Activated CD4-positive, alpha-beta T cell treated with anti-CD3 and anti-CD28 coated beads for 36 hours (primary cell): ENCODE data around the gene HCFC1R1. TPM values are rescaled to one million over a fixed set of nuclear protein-coding genes. Genes with fewer than 3 reads are reported as not detected.
"Not testable (repeated sequence)": the region's sequence is repeated elsewhere in the genome, so short reads cannot be mapped to it uniquely, and the experiment has no call there.

ENCODE experiments used
- ATAC-seq: fragments of 200-7000 bp; cut with Tn5 transposase; one replicate; pipeline ENCODE4 v1.10.0; 2021; ENCODE audit warnings: mild to moderate bottlenecking, moderate library complexity
- CTCF ChIA-PET: fragments of 350-600 bp; sonication (Branson Sonifier 250); formaldehyde crosslinking; loops from one replicate; lab custom pipeline; 2021; ENCODE audit warnings: antibody characterized with exemption; lab: Charles Lee
- POLR2A ChIA-PET: fragments of 350-600 bp; sonication (Branson Sonifier 250); formaldehyde crosslinking; loops from one replicate; lab custom pipeline; 2021; ENCODE audit warnings: antibody characterized with exemption, inconsistent platforms; lab: Charles Lee
- DNase-seq: peaks from one replicate; pipeline ENCODE4 v3.0.0-alpha.2; 2020
- H3K27ac Mint-ChIP-seq: one replicate; pipeline ENCODE4 v1.8.0; 2021; ENCODE audit warnings: mixed read lengths
- H3K27me3 Mint-ChIP-seq: one replicate; pipeline ENCODE4 v1.8.0; 2021; ENCODE audit warnings: mixed read lengths
- H3K36me3 Mint-ChIP-seq: one replicate; pipeline ENCODE4 v1.8.0; 2021; ENCODE audit warnings: low read depth, mixed read lengths
- H3K4me1 Mint-ChIP-seq: one replicate; pipeline ENCODE4 v1.8.0; 2021; ENCODE audit warnings: mixed read lengths
- H3K4me3 Mint-ChIP-seq: one replicate; pipeline ENCODE4 v1.8.0; 2021; ENCODE audit warnings: mild to moderate bottlenecking, moderate library complexity, mixed read lengths
- H3K9me3 Mint-ChIP-seq: one replicate; pipeline ENCODE4 v1.8.0; 2021; ENCODE audit warnings: low read depth, mixed read lengths
- intact Hi-C, 2 experiments: fragments of 100-400 bp; cut with DNase I in 1 of 2; cut with micrococcal nuclease in 1 of 2; formaldehyde crosslinking; loops; one replicate each; pipeline versions ENCODE4 v1.14.2 to v1.15.1; 2022 to 2024; cut with DNase I, micrococcal nuclease
- total RNA-seq, 2 experiments: library from RNA; stranded (reverse); gene quantifications; one replicate each; pipeline ENCODE4 v1.2.3, GENCODE V29; 2021

HCFC1R1 gene
- total RNA-seq, 2 experiments from 2014 or later: 30.0 to 30.7 TPM

DNA sequence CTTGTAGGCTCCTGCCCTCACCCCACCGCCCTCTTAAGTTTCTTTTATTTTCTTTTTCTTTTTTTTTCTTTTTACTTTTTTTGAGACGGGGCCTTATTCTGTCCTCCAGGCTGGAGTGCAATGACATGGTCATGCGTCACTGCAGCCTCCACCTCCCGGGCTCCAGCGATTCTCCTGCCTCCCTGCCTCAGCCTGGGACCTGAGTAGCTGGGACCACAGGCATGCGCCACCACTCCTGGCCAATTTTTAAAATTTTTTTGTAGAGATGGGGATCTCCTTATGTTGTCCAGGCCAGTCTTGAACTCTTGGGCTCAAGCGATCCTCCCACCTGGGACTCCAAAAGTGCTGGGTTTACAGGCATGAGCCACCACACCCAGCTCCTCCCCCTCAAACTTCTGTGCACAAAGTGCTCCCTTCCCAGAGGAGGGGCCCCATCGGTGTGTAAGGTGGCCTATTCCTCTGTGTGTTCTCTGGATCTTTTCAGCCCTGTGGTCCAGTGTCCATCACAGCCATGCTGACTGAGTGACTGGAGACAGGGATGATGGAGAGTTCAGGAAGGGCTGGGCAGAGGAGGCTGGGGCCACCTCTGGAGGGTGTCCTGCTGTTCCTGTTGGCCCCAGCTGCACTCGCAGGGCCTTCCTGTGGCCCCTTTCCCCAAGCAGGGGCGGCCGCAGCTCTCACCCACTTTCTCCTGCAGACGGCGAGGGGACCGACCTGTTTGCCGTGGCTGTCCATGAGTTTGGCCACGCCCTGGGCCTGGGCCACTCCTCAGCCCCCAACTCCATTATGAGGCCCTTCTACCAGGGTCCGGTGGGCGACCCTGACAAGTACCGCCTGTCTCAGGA lies 32.8 kb upstream of the HCFC1R1 start:
- POLR2A ChIA-PET: interaction anchor here (0.6 kb wide), 2 partner anchors 25 to 52 kb away, joined by 3 read pairs; no protein-coding TSS in a partner anchor
- peak overlapping the region; percentile 84 for H3K4me3 Mint-ChIP-seq
- no peaks in the 10 kb centered on the region for H3K9me3 Mint-ChIP-seq
- ATAC-seq: no peak
- peaks cover 46% of the 10 kb centered on the region for H3K4me1 Mint-ChIP-seq
- no peaks in the 10 kb centered on the region for H3K27me3 Mint-ChIP-seq
- no peak overlapping the region for H3K27ac Mint-ChIP-seq
- CTCF ChIA-PET: interaction anchor here (0.5 to 1.1 kb wide), 4 partner anchors 14 to 266 kb away, joined by 3 to 4 read pairs (median 3); no protein-coding TSS in a partner anchor
- DNase-seq: no peak
- intact Hi-C loops: loop anchor here in 1 of 2 experiments (5.0 kb wide), 1 partner anchor 34 kb away; the partner anchor contains the start of genes HCFC1R1, THOC6 and TNFRSF12A
- peaks cover 13% of the 10 kb centered on the region for H3K36me3 Mint-ChIP-seq

DNA sequence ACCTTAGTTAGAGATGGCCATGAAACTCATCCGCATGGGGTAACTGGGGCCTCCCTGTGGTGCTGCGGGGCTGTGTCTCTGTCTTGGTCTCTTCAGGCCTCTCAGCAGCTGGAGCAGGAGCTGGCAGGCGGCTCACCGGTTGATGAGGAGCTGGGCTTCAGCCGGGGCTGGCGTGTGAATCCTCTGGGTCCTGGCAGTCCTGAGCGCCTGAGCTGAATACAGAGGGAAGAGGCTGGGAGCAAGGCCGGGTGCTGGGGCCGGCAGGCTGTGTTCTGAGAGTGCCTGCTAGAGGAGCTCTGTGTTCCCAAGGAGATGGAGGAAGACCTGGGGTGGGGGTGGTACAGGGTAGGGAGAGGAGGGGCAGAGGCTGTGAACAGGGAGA lies 32.0 kb upstream of the HCFC1R1 start:
- ATAC-seq, H3K4me3 Mint-ChIP-seq, POLR2A ChIA-PET, H3K27me3 Mint-ChIP-seq, DNase-seq, H3K9me3 Mint-ChIP-seq: not testable (repeated sequence)
- peaks cover 50% of the 10 kb centered on the region for H3K4me1 Mint-ChIP-seq
- CTCF ChIA-PET: interaction anchor here (0.9 to 1.1 kb wide), 3 partner anchors 15 to 74 kb away, joined by 3 to 4 read pairs (median 3); no protein-coding TSS in a partner anchor
- H3K27ac Mint-ChIP-seq: peak overlapping the region; percentile 65
- intact Hi-C loops: loop anchor here in 1 of 2 experiments (5.0 kb wide), 1 partner anchor 33 kb away; the partner anchor contains the start of genes HCFC1R1, THOC6 and TNFRSF12A
- peaks cover 13% of the 10 kb centered on the region for H3K36me3 Mint-ChIP-seq

DNA sequence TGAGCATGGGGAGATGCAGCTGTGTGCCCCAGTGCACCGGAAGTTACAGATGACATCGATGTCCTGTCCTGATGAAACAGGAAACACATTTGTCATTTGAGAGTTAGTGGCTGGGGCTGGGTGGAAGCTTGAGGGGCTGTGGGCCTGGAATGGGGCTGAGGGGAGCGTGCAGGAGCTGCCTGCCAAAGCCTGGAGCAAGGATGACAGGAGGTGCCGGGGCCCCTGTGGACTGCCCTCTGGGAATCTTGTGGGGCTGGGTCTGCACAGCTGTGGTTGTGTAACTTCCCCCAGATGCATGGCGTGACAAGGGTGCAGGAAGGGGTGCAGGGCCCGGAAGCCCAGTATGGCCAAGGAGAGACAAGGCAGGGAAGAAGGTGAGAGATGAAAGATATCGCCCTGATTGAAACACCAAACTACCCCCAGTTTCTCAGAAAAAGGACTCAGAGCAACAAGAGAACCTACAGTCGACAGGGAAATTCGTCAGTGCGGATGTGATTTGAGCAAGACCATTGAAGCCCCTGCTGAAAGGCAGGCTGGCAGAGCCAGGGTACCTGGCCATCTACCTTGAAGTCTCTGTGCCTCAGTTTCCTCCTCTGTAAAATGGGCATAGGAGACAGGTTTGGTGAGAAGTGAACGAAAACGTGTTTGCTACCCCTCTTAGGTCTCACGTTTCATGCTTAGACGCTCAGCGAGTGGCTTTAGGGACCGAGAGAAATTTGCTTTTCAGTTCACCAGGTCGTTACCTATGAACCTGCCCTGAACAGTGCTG lies 31.4 kb upstream of the HCFC1R1 start:
- peak overlapping the region; percentile 65 for H3K27ac Mint-ChIP-seq
- no peaks in the 10 kb centered on the region for H3K9me3 Mint-ChIP-seq
- H3K4me3 Mint-ChIP-seq: no peak overlapping the region
- no peaks in the 10 kb centered on the region for H3K27me3 Mint-ChIP-seq
- ChIA-PET POLR2A (interaction anchor here (0.5 kb wide), 1 partner anchor 27 kb away, joined by 3 read pairs; no protein-coding TSS in a partner anchor), CTCF (interaction anchor here (0.7 to 0.9 kb wide), 2 partner anchors 23 to 41 kb away, joined by 3 read pairs; no protein-coding TSS in a partner anchor)
- peaks cover 13% of the 10 kb centered on the region for H3K36me3 Mint-ChIP-seq
- DNase-seq (no peak), ATAC-seq (no peak)
- peaks cover 44% of the 10 kb centered on the region for H3K4me1 Mint-ChIP-seq
- intact Hi-C loops: loop anchor here in 1 of 2 experiments (5.0 kb wide), 1 partner anchor 33 kb away; the partner anchor contains the start of genes HCFC1R1, THOC6 and TNFRSF12A

DNA sequence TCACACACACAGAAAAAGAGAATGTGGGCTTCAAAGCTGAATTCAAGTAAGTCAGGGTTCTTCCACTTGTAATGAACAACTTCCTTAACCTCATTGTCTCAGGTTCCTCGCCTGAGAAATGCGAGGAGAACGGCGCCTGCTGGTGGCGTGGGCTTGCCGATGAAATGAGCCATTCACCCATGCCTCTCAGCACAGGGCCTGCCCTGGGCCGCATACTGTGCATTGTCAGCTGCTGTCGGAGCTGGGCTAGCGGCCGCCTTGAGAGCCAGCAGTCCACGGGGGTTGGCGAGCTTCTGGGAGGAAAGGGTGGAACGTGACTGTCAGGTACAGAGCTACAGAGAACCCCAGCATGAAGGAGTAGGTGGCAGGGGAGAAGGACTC lies 29.6 kb upstream of the HCFC1R1 start:
- peaks cover 12% of the 10 kb centered on the region for H3K36me3 Mint-ChIP-seq
- H3K27ac Mint-ChIP-seq, H3K9me3 Mint-ChIP-seq, POLR2A ChIA-PET, H3K27me3 Mint-ChIP-seq, intact Hi-C loops, DNase-seq, H3K4me3 Mint-ChIP-seq, CTCF ChIA-PET: not testable (repeated sequence)
- ATAC-seq: peak; percentile 1
- H3K4me1 Mint-ChIP-seq: peaks cover 37% of the 10 kb centered on the region

DNA sequence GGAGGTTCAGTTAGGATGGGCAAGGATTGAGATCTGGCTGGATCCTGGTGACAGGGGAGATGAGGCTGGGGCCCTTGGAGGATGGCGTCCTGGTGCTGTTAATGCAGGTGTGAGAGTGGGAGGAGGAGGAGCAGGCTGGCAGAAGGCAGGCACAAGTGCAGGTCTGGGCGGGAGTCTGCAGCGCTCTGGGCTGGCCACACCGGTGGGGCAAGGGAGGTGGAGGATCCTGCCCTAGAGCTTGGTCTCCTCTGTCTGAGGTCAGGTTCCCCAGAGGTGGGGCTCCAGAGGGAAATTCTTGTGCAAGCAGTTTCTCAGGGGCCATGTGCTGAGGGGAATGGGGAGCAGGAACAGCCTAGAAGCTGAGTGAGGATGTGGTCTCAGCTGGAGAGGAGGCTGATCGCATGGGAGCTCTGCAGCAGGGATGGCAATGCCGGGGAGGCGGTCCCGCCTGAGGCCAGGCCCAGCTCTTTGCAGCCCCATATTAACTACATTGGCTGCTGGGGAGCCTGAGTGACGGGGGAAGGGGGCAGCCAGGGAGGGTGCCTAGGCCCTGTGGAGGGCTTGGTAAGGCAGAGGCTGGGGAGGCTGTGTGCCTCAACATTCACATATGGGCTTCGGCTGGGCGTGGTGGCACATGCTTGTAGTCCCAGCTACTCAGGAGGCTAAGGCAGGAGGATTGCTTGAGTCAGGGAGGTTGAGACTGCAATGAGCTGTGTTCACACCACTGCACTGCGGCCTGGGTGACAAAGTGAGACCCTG lies 29.0 kb upstream of the HCFC1R1 start:
- peaks cover 37% of the 10 kb centered on the region for H3K4me1 Mint-ChIP-seq
- peak; percentile 67 for DNase-seq
- intact Hi-C loops, H3K9me3 Mint-ChIP-seq, POLR2A ChIA-PET, H3K27me3 Mint-ChIP-seq, H3K4me3 Mint-ChIP-seq: not testable (repeated sequence)
- CTCF ChIA-PET: interaction anchor here (6.0 kb wide), 1 partner anchor 21 kb away, joined by 61 read pairs; no protein-coding TSS in a partner anchor
- H3K36me3 Mint-ChIP-seq: peaks cover 12% of the 10 kb centered on the region
- peak overlapping the region; percentile 25 for H3K27ac Mint-ChIP-seq
- peak; percentile 79 for ATAC-seq

DNA sequence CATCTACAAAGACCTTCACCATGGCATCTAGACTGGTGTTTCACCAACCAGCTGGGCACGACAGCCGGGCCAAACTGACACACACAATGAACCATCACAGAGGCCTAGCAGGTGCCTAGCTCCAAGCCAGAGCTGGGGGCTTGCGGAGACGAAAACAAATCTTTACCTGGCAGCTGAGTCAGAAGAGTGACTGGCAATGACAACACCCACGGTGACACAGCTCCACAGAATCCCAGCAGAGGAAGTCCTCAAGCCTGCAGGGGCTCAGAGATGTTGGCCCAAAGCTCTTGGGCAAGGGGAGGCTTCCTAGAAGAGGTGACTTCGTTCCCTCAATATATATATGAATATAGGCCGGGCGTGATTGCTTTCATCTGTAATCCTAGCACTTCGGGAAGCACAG lies 27.8 kb upstream of the HCFC1R1 start:
- ATAC-seq (no peak), DNase-seq (no peak)
- H3K27ac Mint-ChIP-seq: no peak overlapping the region
- peaks cover 14% of the 10 kb centered on the region for H3K27me3 Mint-ChIP-seq
- H3K4me3 Mint-ChIP-seq: no peak overlapping the region
- H3K4me1 Mint-ChIP-seq: peaks cover 30% of the 10 kb centered on the region
- intact Hi-C loops: no loop called here
- no peaks in the 10 kb centered on the region for H3K9me3 Mint-ChIP-seq
- H3K36me3 Mint-ChIP-seq: peaks cover 6% of the 10 kb centered on the region
- CTCF ChIA-PET: interaction anchor here (0.6 to 6.0 kb wide), 4 partner anchors 20 to 115 kb away, joined by 3 to 61 read pairs (median 4); no protein-coding TSS in a partner anchor
- POLR2A ChIA-PET: interaction anchor here (1.0 kb wide), 1 partner anchor 21 kb away, joined by 3 read pairs; no protein-coding TSS in a partner anchor

DNA sequence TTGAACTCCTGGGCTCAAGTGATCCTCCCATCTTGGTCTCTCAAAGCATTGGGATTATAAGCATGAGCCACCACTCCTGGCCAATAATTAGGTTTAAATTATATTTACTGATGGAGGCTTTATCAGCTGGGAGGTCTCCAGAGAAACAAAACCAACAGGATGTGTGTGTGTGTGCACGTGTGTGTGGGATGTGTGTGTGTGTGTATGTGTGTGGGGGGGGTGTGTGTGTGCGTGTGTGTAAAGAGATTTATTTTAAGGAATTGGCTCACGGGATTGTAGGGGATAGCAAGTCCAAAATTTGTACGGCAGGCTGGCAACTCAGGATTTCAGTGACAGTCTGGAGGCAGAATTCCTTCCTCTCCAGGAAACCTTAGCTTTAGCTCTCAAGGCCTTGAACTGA lies 27.3 kb upstream of the HCFC1R1 start:
- Mint-ChIP-seq H3K36me3 (peaks cover 6% of the 10 kb centered on the region), H3K9me3 (no peaks in the 10 kb centered on the region), H3K27ac (no peak overlapping the region), H3K27me3 (peaks cover 14% of the 10 kb centered on the region), H3K4me1 (peaks cover 28% of the 10 kb centered on the region), H3K4me3 (no peak overlapping the region)
- POLR2A ChIA-PET: interaction anchor here (1.0 kb wide), 1 partner anchor 21 kb away, joined by 3 read pairs; no protein-coding TSS in a partner anchor
- intact Hi-C loops: no loop called here
- ATAC-seq (no peak), DNase-seq (no peak)
- CTCF ChIA-PET: interaction anchor here (0.6 to 6.0 kb wide), 5 partner anchors 20 to 115 kb away, joined by 3 to 61 read pairs (median 3); no protein-coding TSS in a partner anchor

DNA sequence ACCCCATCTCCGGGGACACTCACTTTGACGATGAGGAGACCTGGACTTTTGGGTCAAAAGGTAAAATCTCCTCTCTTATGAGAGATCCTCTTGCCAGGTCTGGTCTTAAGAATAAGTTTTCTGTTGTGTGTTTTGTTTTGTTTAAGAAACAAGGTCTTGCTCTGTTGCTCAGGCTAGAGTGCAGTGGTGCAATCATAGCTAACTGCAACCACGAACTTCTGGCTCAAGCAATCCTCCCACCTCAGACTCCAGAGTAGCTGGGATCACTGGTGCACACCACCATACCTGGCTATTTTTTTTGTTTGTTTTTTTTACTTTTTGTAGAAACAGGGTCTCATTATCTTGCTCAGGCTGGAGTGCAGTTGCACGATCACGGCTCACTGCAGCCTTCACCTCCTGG lies 26.7 kb upstream of the HCFC1R1 start:
- Mint-ChIP-seq H3K4me1 (peaks cover 26% of the 10 kb centered on the region), H3K27ac (no peak overlapping the region), H3K36me3 (peaks cover 6% of the 10 kb centered on the region), H3K4me3 (no peak overlapping the region), H3K9me3 (no peaks in the 10 kb centered on the region), H3K27me3 (peaks cover 15% of the 10 kb centered on the region)
- POLR2A ChIA-PET: no interaction called here
- intact Hi-C loops: no loop called here
- ATAC-seq (no peak), DNase-seq (no peak)
- CTCF ChIA-PET: interaction anchor here (1.0 to 6.0 kb wide), 3 partner anchors 19 to 116 kb away, joined by 3 to 61 read pairs (median 3); no protein-coding TSS in a partner anchor

DNA sequence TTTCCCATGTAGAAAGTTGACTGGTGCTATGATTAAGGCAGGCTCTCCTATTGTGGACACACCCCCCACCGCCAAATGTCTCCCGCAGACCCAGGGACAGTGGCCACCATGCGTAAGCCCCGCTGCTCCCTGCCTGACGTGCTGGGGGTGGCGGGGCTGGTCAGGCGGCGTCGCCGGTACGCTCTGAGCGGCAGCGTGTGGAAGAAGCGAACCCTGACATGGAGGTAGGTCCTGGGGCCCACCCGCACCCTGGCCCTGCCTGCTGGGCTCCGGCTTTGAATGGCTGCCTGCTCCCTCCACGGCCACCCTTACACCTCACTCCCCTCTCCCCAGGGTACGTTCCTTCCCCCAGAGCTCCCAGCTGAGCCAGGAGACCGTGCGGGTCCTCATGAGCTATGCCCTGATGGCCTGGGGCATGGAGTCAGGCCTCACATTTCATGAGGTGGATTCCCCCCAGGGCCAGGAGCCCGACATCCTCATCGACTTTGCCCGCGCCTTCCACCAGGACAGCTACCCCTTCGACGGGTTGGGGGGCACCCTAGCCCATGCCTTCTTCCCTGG lies 26.3 kb upstream of the HCFC1R1 start:
- Mint-ChIP-seq H3K36me3 (peaks cover 4% of the 10 kb centered on the region), H3K9me3 (no peaks in the 10 kb centered on the region), H3K4me1 (peaks cover 25% of the 10 kb centered on the region), H3K27me3 (peaks cover 19% of the 10 kb centered on the region), H3K27ac (no peak overlapping the region), H3K4me3 (no peak overlapping the region)
- ATAC-seq (no peak), DNase-seq (no peak)
- intact Hi-C loops: no loop called here
- ChIA-PET CTCF (interaction anchor here (1.0 to 6.0 kb wide), 2 partner anchors 19 to 116 kb away, joined by 3 to 61 read pairs; no protein-coding TSS in a partner anchor), POLR2A (no interaction called here)

DNA sequence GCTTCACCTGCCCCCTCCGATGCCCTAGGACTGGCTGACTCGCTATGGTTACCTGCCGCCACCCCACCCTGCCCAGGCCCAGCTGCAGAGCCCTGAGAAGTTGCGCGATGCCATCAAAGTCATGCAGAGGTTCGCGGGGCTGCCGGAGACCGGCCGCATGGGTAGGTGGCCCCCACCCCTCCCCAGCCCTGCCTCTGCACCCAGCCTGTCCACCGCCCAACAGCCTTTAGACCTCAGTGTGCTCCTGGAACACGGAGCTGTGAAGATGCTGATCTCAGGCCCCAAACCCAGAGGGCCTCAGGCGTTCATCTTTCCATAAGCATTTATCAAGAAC lies 23.6 kb upstream of the HCFC1R1 start:
- no peak overlapping the region for H3K4me3 Mint-ChIP-seq
- ATAC-seq (no peak), DNase-seq (no peak)
- ChIA-PET CTCF (interaction anchor here (2.1 to 6.0 kb wide), 3 partner anchors 11 to 82 kb away, joined by 5 to 61 read pairs (median 13); no protein-coding TSS in a partner anchor), POLR2A (no interaction called here)
- H3K27me3 Mint-ChIP-seq: peaks cover 40% of the 10 kb centered on the region
- H3K9me3 Mint-ChIP-seq: no peaks in the 10 kb centered on the region
- peaks cover 19% of the 10 kb centered on the region for H3K4me1 Mint-ChIP-seq
- no peak overlapping the region for H3K27ac Mint-ChIP-seq
- no peaks in the 10 kb centered on the region for H3K36me3 Mint-ChIP-seq
- intact Hi-C loops: no loop called here
